ENCODE measurements around the gene NUDT15. TPM values are rescaled to one million over a fixed set of nuclear protein-coding genes. Genes with fewer than 3 reads are reported as not detected.

Gene NUDT15
- total RNA-seq, 4 donors from 2014 or later, result 5.0 to 8.0 (median 5.9) TPM

DNA sequence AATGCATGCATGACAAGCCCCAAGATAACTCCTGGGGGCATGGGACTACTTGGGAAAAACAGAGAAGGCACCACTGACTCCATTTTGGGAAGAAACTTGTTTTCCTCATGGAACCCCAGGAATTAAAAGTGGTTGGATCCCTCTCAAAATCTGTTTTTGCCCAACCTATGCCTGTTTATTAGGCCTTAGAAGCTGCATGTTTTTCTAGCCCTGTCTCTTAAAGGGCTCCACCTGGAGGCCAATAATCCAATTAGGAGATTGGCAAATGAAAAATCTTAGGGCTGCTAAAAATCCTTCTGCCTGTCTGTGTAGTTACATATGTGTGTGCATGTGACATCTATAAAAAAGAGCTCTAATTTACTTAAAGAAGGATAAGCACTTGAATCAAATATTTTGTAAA is 30.5 kb downstream of the NUDT15 start:
- Histone ChIP-seq H3K27me3 (no peaks in the 10 kb centered on the region), H3K4me1 (no peaks in the 10 kb centered on the region), H3K9me3 (peaks cover 0 to 33% (median 7%) of the 10 kb centered on the region in 4 donors), H3K4me3 (no peak overlapping the region), H3K36me3 (peaks cover 23 to 83% (median 58%) of the 10 kb centered on the region in 4 donors), H3K27ac (replicated peaks in 1 of 4) (no peak overlapping the region)
- DNase-seq (ENCODE audit: extremely low spot score), result no peak
- intact Hi-C loops (cut with DNase I), result no loop called here
- TF ChIP-seq, protein P1, sequence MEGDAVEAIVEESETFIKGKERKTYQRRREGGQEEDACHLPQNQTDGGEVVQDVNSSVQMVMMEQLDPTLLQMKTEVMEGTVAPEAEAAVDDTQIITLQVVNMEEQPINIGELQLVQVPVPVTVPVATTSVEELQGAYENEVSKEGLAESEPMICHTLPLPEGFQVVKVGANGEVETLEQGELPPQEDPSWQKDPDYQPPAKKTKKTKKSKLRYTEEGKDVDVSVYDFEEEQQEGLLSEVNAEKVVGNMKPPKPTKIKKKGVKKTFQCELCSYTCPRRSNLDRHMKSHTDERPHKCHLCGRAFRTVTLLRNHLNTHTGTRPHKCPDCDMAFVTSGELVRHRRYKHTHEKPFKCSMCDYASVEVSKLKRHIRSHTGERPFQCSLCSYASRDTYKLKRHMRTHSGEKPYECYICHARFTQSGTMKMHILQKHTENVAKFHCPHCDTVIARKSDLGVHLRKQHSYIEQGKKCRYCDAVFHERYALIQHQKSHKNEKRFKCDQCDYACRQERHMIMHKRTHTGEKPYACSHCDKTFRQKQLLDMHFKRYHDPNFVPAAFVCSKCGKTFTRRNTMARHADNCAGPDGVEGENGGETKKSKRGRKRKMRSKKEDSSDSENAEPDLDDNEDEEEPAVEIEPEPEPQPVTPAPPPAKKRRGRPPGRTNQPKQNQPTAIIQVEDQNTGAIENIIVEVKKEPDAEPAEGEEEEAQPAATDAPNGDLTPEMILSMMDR (IDR thresholded peaks at IDR 0.05), result no peak
- no peak for TF ChIP-seq EP300 (IDR thresholded peaks at IDR 0.05)

DNA sequence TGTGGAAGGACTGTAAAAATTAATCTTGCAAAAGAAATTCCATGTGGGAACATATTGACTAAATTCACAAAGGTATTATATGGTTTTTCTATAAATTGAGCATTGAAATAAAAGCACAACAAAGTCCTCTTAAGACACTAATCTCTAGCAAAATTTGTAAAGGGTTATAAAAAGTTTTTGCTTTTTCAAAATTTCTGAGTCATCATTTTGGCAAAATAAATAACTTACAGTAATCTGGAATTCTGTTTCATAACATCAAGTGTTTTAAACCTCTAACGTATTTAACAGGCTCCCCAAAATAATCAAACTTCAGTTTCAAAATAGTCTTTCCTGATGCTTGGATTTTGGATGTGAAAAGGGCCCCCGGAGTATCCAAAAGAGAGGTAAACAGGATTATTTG is 31.4 kb downstream of the NUDT15 start:
- no peak for TF ChIP-seq POLR2A (IDR thresholded peaks at IDR 0.05; ENCODE audit: low read depth)
- Histone ChIP-seq H3K27ac (replicated peaks in 1 of 4) (no peak overlapping the region), H3K4me3 (no peak overlapping the region), H3K27me3 (no peaks in the 10 kb centered on the region), H3K36me3 (peaks cover 32 to 88% (median 61%) of the 10 kb centered on the region in 4 donors), H3K4me1 (no peaks in the 10 kb centered on the region), H3K9me3 (peaks cover 0 to 33% (median 7%) of the 10 kb centered on the region in 4 donors)
- DNase-seq (ENCODE audit: extremely low spot score), result no peak
- intact Hi-C loops (cut with DNase I), result no loop called here
- 97% methylated on average over 2 of the region's 2 CpGs for WGBS

DNA sequence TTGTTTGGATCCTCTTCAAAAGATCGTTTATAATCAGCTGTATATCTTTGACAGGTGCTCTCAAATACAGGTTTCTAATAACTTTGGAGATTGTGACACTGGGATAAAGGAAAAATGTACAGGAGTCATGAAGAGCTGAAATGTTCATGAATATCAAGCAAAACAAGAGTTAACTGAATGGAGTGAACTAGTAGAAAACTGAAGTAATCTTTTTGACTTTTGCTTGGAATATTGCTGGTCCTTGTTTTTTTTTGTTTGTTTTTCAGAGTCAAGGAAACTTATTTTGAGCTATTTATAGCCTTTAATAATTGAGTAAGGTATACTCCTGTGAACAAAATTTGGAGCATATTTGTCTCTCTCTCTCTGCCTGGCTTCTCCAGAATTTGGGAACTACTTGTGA is 32.0 kb downstream of the NUDT15 start:
- H3K27ac ChIP-seq (replicated peaks in 1 of 4), result no peak overlapping the region
- no peaks in the 10 kb centered on the region for H3K4me1 ChIP-seq
- H3K36me3 ChIP-seq, result peaks cover 38 to 93% (median 65%) of the 10 kb centered on the region in 4 donors
- WGBS, result 97% methylated on average over 1 of the region's 1 CpG
- H3K27me3 ChIP-seq, result no peaks in the 10 kb centered on the region
- H3K4me3 ChIP-seq, result no peak overlapping the region
- TF ChIP-seq POLR2A (IDR thresholded peaks at IDR 0.05; ENCODE audit: low read depth) (no peak), EP300 (IDR thresholded peaks at IDR 0.05) (no peak), POLR2AphosphoS5 (IDR thresholded peaks at IDR 0.05) (no peak)
- TF ChIP-seq, protein P1 (IDR thresholded peaks at IDR 0.05), result no peak
- no peak for DNase-seq (ENCODE audit: extremely low spot score)
- intact Hi-C loops (cut with DNase I), result no loop called here
- peaks cover 0 to 33% (median 7%) of the 10 kb centered on the region in 4 donors for H3K9me3 ChIP-seq

DNA sequence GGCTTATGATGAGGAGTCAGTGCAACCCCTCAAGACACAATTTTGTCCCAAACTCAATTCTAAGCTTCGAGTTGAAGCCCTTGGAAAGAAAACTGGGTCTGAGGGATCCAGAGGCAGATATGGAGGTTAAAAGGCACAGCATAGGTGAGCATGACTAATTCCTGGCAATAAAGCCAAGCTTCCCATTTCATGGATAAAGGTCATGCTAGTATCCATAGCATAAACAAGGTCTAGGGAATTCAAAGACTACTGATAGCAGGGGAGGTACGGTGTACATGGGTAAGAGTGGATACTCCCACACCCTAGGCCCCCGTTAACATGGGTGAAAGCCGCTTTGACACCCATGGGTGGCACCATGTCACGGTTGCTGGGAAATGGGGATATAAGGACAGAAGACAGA is 33.4 kb downstream of the NUDT15 start:
- 100% methylated on average over 5 of the region's 5 CpGs for WGBS
- Histone ChIP-seq H3K27ac (replicated peaks in 1 of 4) (no peak overlapping the region), H3K36me3 (peaks cover 46 to 100% (median 72%) of the 10 kb centered on the region in 4 donors), H3K27me3 (no peaks in the 10 kb centered on the region), H3K9me3 (peaks cover 0 to 33% (median 7%) of the 10 kb centered on the region in 4 donors), H3K4me1 (no peaks in the 10 kb centered on the region), H3K4me3 (no peak overlapping the region)
- TF ChIP-seq POLR2A (IDR thresholded peaks at IDR 0.05; ENCODE audit: low read depth) (no peak), EP300 (IDR thresholded peaks at IDR 0.05) (no peak), POLR2AphosphoS5 (IDR thresholded peaks at IDR 0.05) (no peak)
- TF ChIP-seq, protein P1 (IDR thresholded peaks at IDR 0.05), result no peak
- DNase-seq (ENCODE audit: extremely low spot score), result no peak
- intact Hi-C loops (cut with DNase I), result no loop called here

DNA sequence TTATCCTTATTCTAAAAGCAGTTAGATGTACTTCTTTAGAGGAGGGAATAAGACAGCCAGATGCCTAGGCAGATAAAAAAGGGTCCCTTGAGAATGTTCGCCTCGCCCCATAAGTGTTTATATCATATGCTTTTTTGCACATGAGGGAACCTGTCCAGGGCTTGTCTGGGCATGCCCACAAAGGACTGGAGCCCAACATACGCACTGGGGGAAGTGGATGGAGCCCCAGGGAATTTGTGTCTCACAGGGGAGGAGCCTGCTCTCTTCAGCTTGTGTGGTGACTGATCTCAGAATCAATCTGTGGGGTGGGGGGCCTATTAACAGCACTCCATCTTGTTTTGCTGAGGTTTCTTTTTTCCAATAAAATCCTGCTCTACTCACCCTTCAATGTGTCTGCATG is 34.8 kb downstream of the NUDT15 start:
- H3K36me3 ChIP-seq, result peaks cover 45 to 100% (median 80%) of the 10 kb centered on the region in 4 donors
- H3K9me3 ChIP-seq, result peaks cover 0 to 33% (median 7%) of the 10 kb centered on the region in 4 donors
- H3K27ac ChIP-seq (replicated peaks in 1 of 4), result no peak overlapping the region
- no peak overlapping the region for H3K4me3 ChIP-seq
- 98% methylated on average over 3 of the region's 3 CpGs for WGBS
- no peaks in the 10 kb centered on the region for H3K4me1 ChIP-seq
- no peak for DNase-seq (ENCODE audit: extremely low spot score)
- no peaks in the 10 kb centered on the region for H3K27me3 ChIP-seq
- intact Hi-C loops (cut with DNase I), result no loop called here
- TF ChIP-seq POLR2AphosphoS5 (IDR thresholded peaks at IDR 0.05), result no peak
- TF ChIP-seq, protein P1 (IDR thresholded peaks at IDR 0.05), result no peak
- no peak for TF ChIP-seq EP300 (IDR thresholded peaks at IDR 0.05)
- TF ChIP-seq POLR2A (IDR thresholded peaks at IDR 0.05; ENCODE audit: low read depth), result no peak

Data from esophagus muscularis mucosa (tissue), 4 donors.